ENCODE data around the gene TRMT2A.

TRMT2A gene

GRCh38 chr22:20149257-20150250 lies 32.5 kb upstream of the TRMT2A start:
- DNase-seq (ENCODE audit: low spot score): no peak

GRCh38 chr22:20148414-20148813 lies 31.4 kb upstream of the TRMT2A start:
- DNase-seq (ENCODE audit: low spot score): no peak

GRCh38 chr22:20147237-20147988 lies 30.4 kb upstream of the TRMT2A start:
- DNase-seq (ENCODE audit: low spot score): no peak

- DNase-seq (ENCODE audit: low spot score): no peak
Observed at GRCh38 chr22:20146777-20147176, 29.8 kb upstream of the TRMT2A start.

- DNase-seq (ENCODE audit: low spot score): no peak
Observed at GRCh38 chr22:20145832-20146223, 28.8 kb upstream of the TRMT2A start.

GRCh38 chr22:20145206-20145831 lies 28.3 kb upstream of the TRMT2A start:
- no peak for DNase-seq (ENCODE audit: low spot score)

- DNase-seq (ENCODE audit: low spot score): no peak
Observed at GRCh38 chr22:20143883-20144665, 27.0 kb upstream of the TRMT2A start.

GRCh38 chr22:20142711-20143621 lies 25.9 kb upstream of the TRMT2A start:
- no peak for DNase-seq (ENCODE audit: low spot score)

- DNase-seq (ENCODE audit: low spot score): no peak
Observed at GRCh38 chr22:20141186-20142077, 24.4 kb upstream of the TRMT2A start.

- no peak for DNase-seq (ENCODE audit: low spot score)
Observed at GRCh38 chr22:20140521-20140964, 23.5 kb upstream of the TRMT2A start.

- no peak for DNase-seq (ENCODE audit: low spot score)
Observed at GRCh38 chr22:20140107-20140445, 23.1 kb upstream of the TRMT2A start.

- no peak for DNase-seq (ENCODE audit: low spot score)
Observed at GRCh38 chr22:20139391-20140106, 22.5 kb upstream of the TRMT2A start.

- no peak for DNase-seq (ENCODE audit: low spot score)
Observed at GRCh38 chr22:20138868-20139267, 21.8 kb upstream of the TRMT2A start.

- no peak for DNase-seq (ENCODE audit: low spot score)
Observed at GRCh38 chr22:20138417-20138738, 21.4 kb upstream of the TRMT2A start.

- no peak for DNase-seq (ENCODE audit: low spot score)
Observed at GRCh38 chr22:20137671-20138416, 20.8 kb upstream of the TRMT2A start.

- no peak for DNase-seq (ENCODE audit: low spot score)
Observed at GRCh38 chr22:20137113-20137512, 20.1 kb upstream of the TRMT2A start.

GRCh38 chr22:20136603-20136873 lies 19.5 kb upstream of the TRMT2A start:
- no peak for DNase-seq (ENCODE audit: low spot score)

Data from SK-N-DZ (cell line).